NCI-H748 treated with DMSO at 0.1 percent for 48 hours (cell line): Measurements from ENCODE around the gene TRIM54.
"Not testable (repeated sequence)": the region's sequence is repeated elsewhere in the genome, so short reads cannot be mapped to it uniquely, and the experiment has no call there.

Experiments used
- DNase-seq: peaks from one replicate; lab custom pipeline; 2025; lab: John Stamatoyannopoulos, UW

The TRIM54 gene

GRCh38 chr2:27313882-27314645 is 31.8 kb downstream of the TRIM54 start:
- no peak for DNase-seq

GRCh38 chr2:27314709-27315108 is 32.5 kb downstream of the TRIM54 start:
- DNase-seq = no peak

- no peak for DNase-seq
Observed at GRCh38 chr2:27315122-27315521, 32.9 kb downstream of the TRIM54 start.

DNA sequence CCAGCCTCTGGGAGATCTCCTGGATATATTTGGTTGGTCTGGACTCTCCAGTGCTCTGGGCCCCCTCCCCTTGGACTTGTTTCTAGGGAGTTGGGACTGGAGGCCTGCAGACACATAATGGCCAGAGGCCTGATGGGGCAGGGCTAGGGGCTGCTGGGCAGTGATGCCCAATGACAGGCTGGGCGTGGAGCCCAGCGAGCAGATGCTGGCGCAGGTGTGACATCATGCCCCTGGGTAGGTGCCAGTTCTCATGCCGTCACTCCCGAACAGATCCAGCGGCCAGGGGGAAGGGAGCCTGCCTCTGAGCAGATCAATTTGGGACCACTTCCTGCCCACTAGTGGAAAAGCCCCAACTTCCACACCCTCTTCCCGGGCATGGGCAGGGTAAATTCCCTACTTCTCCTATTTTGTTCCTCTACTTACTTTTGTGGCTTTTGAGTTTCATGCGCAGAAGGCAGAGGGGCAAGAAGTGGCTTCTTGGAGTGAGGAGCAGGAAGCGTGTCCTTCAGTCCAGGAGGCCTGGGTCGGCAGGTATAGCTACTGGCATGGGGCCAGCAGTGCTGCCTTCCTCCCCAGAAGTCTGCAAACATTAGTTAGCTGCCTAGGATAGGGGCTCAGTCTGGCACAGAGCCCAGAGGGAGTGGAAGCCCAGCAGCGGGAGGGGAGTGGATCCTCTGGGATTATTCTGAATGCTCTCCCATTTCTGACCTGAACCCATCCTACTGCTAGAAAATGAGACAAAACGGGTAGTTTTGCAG is 34.6 kb downstream of the TRIM54 start:
- peak; percentile 37 for DNase-seq

- DNase-seq = not testable (repeated sequence)
Observed at GRCh38 chr2:27319839-27320238, 37.6 kb downstream of the TRIM54 start.

GRCh38 chr2:27320958-27321543 is 38.8 kb downstream of the TRIM54 start:
- DNase-seq = no peak

DNA sequence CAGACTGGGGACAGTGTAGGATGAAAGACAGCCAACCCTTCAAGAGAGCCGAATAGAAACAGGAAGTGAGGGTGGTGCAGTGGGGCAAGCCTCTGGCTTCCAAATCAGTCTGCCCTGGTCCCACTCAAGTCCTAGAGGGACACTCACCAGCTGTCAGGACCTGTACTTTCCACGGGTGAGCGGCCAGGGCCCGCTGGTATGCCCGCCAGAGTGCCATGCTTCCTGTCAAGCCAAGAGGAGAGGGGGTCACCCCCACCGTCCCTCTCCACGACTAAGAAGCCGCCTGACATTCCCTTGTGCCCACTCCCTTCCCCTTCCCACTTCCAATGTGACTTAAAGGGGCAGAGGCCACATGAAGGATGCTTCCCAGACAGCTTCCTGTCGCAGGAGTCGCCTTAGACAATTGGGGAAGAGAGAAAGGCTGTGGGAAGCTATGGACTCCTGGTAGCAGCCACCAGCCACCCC is 40.1 kb downstream of the TRIM54 start:
- DNase-seq = no peak

- DNase-seq = peak; percentile 74
Observed at GRCh38 chr2:27322766-27323595, 40.8 kb downstream of the TRIM54 start, which contains the start of gene MPV17. TSS of gene MPV17 (minus strand) at chr2:27323097. CDS start at chr2:27322517, 580 bp downstream.

- DNase-seq = no peak
Observed at GRCh38 chr2:27323596-27324285, 41.5 kb downstream of the TRIM54 start.

DNA sequence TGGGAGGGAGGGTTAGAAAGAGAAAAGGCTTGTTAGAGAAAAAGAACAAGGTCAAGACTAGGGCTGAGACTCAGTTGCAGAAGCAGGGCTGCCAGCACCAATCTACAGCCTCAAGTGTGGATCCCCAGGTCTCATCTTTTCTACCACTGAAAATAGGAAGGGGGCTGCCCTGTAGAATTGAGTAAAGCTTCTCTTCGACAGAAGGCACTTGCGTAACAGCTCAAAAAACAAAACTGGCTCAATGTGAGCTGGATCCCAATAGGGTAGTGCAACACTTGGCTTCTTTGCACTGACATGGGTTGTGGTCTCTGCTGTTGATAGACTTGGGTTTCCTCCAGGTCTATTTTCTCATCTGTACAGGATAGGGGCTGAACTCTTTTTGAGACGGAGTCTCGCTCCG is 42.5 kb downstream of the TRIM54 start:
- no peak for DNase-seq

- no peak for DNase-seq
Observed at GRCh38 chr2:27335311-27335710, 53.1 kb downstream of the TRIM54 start.

DNA sequence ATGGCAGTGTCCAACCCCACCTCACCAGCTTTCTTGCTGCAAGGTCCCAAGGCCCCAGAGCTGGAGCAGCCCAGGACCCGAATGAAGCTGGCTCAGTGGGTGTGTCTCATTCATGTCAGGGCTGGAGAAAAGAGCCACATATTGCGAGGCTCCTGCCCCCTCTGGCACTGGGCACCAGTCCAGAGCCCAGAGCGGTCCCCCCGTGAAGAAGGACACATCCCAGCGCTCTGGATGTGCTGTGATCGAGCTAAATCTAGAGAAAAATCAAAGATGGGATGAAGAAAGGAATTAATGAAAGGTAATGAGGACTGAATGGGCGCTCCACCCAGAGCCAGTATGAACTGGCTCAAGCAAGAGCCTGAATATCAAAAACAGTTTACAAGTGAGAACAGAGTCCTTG is 53.9 kb downstream of the TRIM54 start:
- no peak for DNase-seq

- no peak for DNase-seq
Observed at GRCh38 chr2:27347641-27348040, 65.4 kb downstream of the TRIM54 start.

DNA sequence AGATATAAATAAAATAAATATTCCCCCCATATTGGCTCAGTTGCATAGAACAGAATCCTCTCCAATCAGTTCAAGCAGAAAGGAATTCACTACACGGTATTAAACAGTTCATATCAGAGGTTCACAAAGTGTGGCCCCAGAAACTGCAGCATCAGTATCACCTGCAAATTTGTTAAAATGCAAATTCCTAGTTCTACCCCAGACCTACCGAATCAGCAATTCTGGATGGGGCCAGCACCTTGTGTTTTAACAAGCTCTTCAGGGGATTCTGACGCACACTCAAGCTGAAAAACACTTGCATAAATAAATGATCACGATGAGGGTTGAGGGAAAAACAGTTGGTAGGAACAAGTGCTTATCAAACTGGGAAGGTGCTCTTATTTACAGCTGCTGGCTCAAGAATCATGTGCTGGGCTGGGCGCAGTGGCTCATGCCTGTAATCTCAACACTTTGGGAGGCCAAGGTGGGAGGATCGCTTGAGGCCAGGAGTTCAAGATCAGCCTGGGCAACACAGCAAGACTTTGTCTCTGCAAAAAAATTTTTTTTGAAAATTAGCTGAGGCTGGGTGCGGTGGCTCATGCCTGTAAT is 68.0 kb downstream of the TRIM54 start:
- no peak for DNase-seq

DNA sequence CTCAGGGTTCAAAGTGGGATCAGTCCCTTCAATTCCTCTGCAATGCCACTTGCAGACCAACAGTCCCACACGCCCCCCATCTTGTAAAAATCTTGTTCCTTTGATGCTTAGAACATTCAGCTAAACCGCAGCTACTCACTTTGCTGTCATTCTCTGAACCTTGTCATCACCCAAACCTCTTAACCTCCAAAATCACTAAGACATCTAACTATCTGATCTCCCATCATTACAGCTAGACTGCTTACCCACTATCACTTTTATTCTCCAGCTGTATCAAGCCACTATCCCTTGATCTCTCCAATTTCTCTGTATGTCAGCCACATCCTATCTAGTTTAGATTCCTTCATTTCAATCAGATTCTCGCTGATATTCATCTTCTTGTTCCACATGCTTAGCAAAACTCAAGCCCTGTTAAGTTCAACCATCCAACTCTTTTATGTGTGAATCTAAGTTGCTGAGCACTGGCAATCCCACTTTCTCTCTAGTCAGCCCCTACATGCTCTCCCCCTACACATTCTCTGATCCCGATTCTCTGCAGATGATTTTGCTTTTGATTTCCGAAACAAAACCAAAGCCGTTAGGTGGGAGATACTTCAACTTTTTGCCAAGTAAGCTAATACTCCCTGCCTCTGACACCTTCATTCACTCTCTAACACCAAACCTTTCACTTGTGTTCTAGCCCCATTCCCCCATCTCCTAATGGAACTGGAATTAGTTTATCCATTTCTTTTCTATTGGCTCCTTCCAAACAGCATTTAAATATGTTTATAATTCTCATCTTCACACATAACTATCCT is 69.8 kb downstream of the TRIM54 start:
- DNase-seq = no peak

GRCh38 chr2:27353386-27353761 is 71.1 kb downstream of the TRIM54 start:
- not testable (repeated sequence) for DNase-seq

- DNase-seq = no peak
Observed at GRCh38 chr2:27353762-27354596, 71.8 kb downstream of the TRIM54 start.

DNA sequence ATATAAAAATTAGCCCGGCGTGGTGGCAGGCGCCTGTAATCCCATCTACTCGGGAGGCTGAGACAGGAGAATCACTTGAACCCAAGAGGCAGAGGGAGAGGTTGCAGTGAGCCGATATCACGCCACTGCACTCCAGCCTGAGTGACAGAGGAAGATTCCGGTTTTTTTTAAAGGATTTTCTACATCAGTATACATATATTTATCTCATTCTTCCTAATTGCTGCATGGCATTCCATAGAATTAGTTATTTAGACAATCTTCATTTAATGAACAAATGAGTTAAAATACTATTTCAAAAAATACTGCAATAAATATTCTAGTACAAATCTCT is 72.3 kb downstream of the TRIM54 start:
- DNase-seq = no peak

GRCh38 chr2:27356056-27356381 is 73.8 kb downstream of the TRIM54 start:
- no peak for DNase-seq
